HepG2 (cell line): Measurements from ENCODE around the gene FGFR3. TPM values are rescaled to one million over a fixed set of nuclear protein-coding genes. Genes with fewer than 3 reads are reported as not detected.

Source experiments
- AGO1 ChIP-seq: fragments of 200-400 bp; formaldehyde crosslinking; IDR thresholded peaks from 2 replicates; pipeline ENCODE4 v1.6.1; 2017; ENCODE audit warnings: mild to moderate bottlenecking, low read depth, low read length, moderate library complexity; ENCODE audit not compliant: poor library complexity, severe bottlenecking
- CREB1 ChIP-seq, 2 experiments: fragments of 450-650 bp in 1 of 2; IDR thresholded peaks; 2 replicates each; pipeline ENCODE4 v1.6.1; 2016 to 2017; ENCODE audit warnings: control low read depth in 1 of 2, mild to moderate bottlenecking in 1 of 2, missing compliant biosample characterization in 1 of 2, missing genetic modification characterization in 1 of 2
- EEA1 ChIP-seq: sonication (generic); formaldehyde crosslinking; IDR thresholded peaks from 2 replicates; pipeline ENCODE4 v1.5.1; 2020; ENCODE audit warnings: mild to moderate bottlenecking, missing genetic modification reagents, borderline replicate concordance
- FOXA3 ChIP-seq: IDR thresholded peaks from 2 replicates; pipeline ENCODE4 v1.6.1; 2016; ENCODE audit warnings: missing genetic modification reagents, missing compliant biosample characterization
- GRHL1 ChIP-seq: sonication (generic); formaldehyde crosslinking; conservative IDR thresholded peaks from 2 replicates; pipeline ENCODE4 v1.8.0; 2022; ENCODE audit warnings: missing genetic modification reagents
- HDAC1 ChIP-seq: sonication (generic); formaldehyde crosslinking; IDR thresholded peaks from 2 replicates; pipeline ENCODE4 v1.5.1; 2020; ENCODE audit warnings: mild to moderate bottlenecking, missing genetic modification reagents
- HDAC2 ChIP-seq: sonication (generic); formaldehyde crosslinking; IDR thresholded peaks from 2 replicates; pipeline ENCODE4 v1.4.0; 2020; ENCODE audit warnings: missing genetic modification reagents
- IKZF4 ChIP-seq: sonication (generic); formaldehyde crosslinking; IDR thresholded peaks from 2 replicates; pipeline ENCODE4 v1.5.1; 2020; ENCODE audit warnings: borderline replicate concordance, mild to moderate bottlenecking, low read depth, missing genetic modification reagents; ENCODE audit errors: not compliant biosample characterization
- JUN ChIP-seq: sonication (generic); formaldehyde crosslinking; IDR thresholded peaks from 2 replicates; pipeline ENCODE4 v1.4.0; 2020; ENCODE audit warnings: mild to moderate bottlenecking, missing genetic modification reagents
- MBNL3 ChIP-seq: fragments of 250-450 bp; sonication (Bioruptor Pico); conservative IDR thresholded peaks from 2 replicates; pipeline ENCODE4 v1.8.0; 2022; ENCODE audit warnings: mild to moderate bottlenecking, inconsistent platforms
- NFE2L2 ChIP-seq: fragments of 150-350 bp; IDR thresholded peaks from 2 replicates; pipeline ENCODE4 v1.6.1; 2014; ENCODE audit warnings: low read length
- POLR2AphosphoS2 ChIP-seq: IDR thresholded peaks from 2 replicates; pipeline ENCODE4 v1.6.1; 2011; ENCODE audit warnings: low read depth, low read length, improper control_type of control experiment
- POLR2G ChIP-seq: fragments of 200-400 bp; formaldehyde crosslinking; IDR thresholded peaks from 2 replicates; pipeline ENCODE4 v1.6.1; 2018; ENCODE audit warnings: mild to moderate bottlenecking, low read depth, low read length, moderate library complexity
- RFX1 ChIP-seq: fragments of 450-650 bp; IDR thresholded peaks from 2 replicates; pipeline ENCODE4 v1.6.1; 2017
- THYN1 ChIP-seq: sonication (generic); formaldehyde crosslinking; IDR thresholded peaks from 2 replicates; pipeline ENCODE4 v1.8.1; 2023; ENCODE audit warnings: low read depth, mild to moderate bottlenecking, moderate library complexity, missing genetic modification reagents, borderline replicate concordance
- TRIM22 ChIP-seq: fragments of 450-650 bp; IDR thresholded peaks from 2 replicates; pipeline ENCODE4 v1.6.1; 2017
- USF2 ChIP-seq, 2 experiments: sonication (generic) in 1 of 2; formaldehyde crosslinking in 1 of 2; IDR thresholded peaks; 2 replicates each; pipeline versions ENCODE4 v1.5.1 to v1.6.1; 2011 to 2020; ENCODE audit warnings: borderline replicate concordance in 1 of 2, low read depth in 1 of 2, low read length in 1 of 2, mild to moderate bottlenecking in 1 of 2, missing genetic modification reagents in 1 of 2, moderate library complexity in 1 of 2
- ZNF292 ChIP-seq: sonication (generic); formaldehyde crosslinking; IDR thresholded peaks from 2 replicates; pipeline ENCODE4 v1.8.1; 2022; ENCODE audit warnings: mild to moderate bottlenecking, low read depth, missing genetic modification reagents, borderline replicate concordance
- ZNF329 ChIP-seq: sonication (generic); formaldehyde crosslinking; IDR thresholded peaks from 2 replicates; pipeline ENCODE4 v1.9.0; 2021; ENCODE audit warnings: low read depth, mild to moderate bottlenecking, missing genetic modification reagents
- ZNF350 ChIP-seq: sonication (generic); formaldehyde crosslinking; IDR thresholded peaks from 2 replicates; pipeline ENCODE4 v1.4.0; 2020; ENCODE audit warnings: mild to moderate bottlenecking, low read depth, missing genetic modification reagents, borderline replicate concordance
- ZNF501 ChIP-seq: sonication (generic); formaldehyde crosslinking; IDR thresholded peaks from 2 replicates; pipeline ENCODE4 v1.5.1; 2020; ENCODE audit warnings: mild to moderate bottlenecking, moderate library complexity, missing genetic modification reagents
- ZNF547 ChIP-seq: sonication (generic); formaldehyde crosslinking; IDR thresholded peaks from 2 replicates; pipeline ENCODE4 v1.5.1; 2020; ENCODE audit warnings: mild to moderate bottlenecking, missing genetic modification reagents
- ZNF616 ChIP-seq: sonication (generic); formaldehyde crosslinking; IDR thresholded peaks from 2 replicates; pipeline ENCODE4 v1.5.0; 2020; ENCODE audit warnings: low read depth, mild to moderate bottlenecking, missing genetic modification reagents
- polyA plus RNA-seq, 8 experiments: library from polyadenylated mRNA; depleted of rRNA in 3 of 8; stranded (reverse) in 7 of 8; unstranded in 1 of 8; fragments of >200 nt; fragmentation: Illumina TruSeq in 4 of 8; extraction: Trizol in 4 of 8; gene quantifications; 2 replicates each; pipeline versions ENCODE4 v1.2.1 to v1.2.3, GENCODE V29; 2011 to 2016; ENCODE audit warnings: low read depth in 4 of 8, missing spikeins in 1 of 8, mixed read lengths in 1 of 8; ENCODE audit not compliant: insufficient read depth in 1 of 8
- total RNA-seq, 5 experiments: library from RNA; depleted of rRNA; stranded (reverse); fragments of >200 nt; fragmentation: Illumina TruSeq; extraction: Trizol; gene quantifications; 2 replicates each; pipeline ENCODE4 v1.2.3, GENCODE V29; 2016; ENCODE audit warnings: low read depth in 1 of 5

Gene FGFR3
- total and polyA plus RNA-seq, 2 of the 13 experiments (the other 11 are each of a cell fraction or from before 2014, with no cell fraction given): 103 to 109 TPM

GRCh38 chr4:1766106-1767060 is 26.7 kb upstream of the FGFR3 start (continued):
- TF ChIP-seq ZNF329 (CRISPR knock-in tag) (peak; percentile 27; the same call in 1 of the 2 replicates), CREB1 (IDR thresholded peaks at IDR 0.05) (no peak), CREB1 (CRISPR knock-in tag; IDR thresholded peaks at IDR 0.05) (no peak), THYN1 (CRISPR knock-in tag) (no peak), USF2 (IDR thresholded peaks at IDR 0.05; ENCODE audit: low read depth, low read length) (no peak), USF2 (CRISPR knock-in tag; IDR thresholded peaks at IDR 0.05; ENCODE audit: borderline replicate concordance) (peak; percentile 4; the same call in 1 of the 2 replicates), TRIM22 (no peak), RFX1 (no peak), IKZF4 (CRISPR knock-in tag) (no peak), MBNL3 (CRISPR knock-in tag) (no peak), FOXA3 (CRISPR knock-in tag) (no peak), POLR2G (peak; percentile 74), ZNF547 (CRISPR knock-in tag) (no peak), JUN (CRISPR knock-in tag) (no peak), HDAC1 (CRISPR knock-in tag) (no peak), ZNF616 (CRISPR knock-in tag) (no peak; the same call in 1 of the 2 replicates), EEA1 (CRISPR knock-in tag) (no peak), ZNF350 (CRISPR knock-in tag) (peak; percentile 56; the same call in 1 of the 2 replicates), POLR2AphosphoS2 (no peak), HDAC2 (CRISPR knock-in tag) (peak; percentile 68; the same call in 1 of the 2 replicates), AGO1 (peak; percentile 96), ZNF501 (CRISPR knock-in tag) (peak; percentile 66), GRHL1 (CRISPR knock-in tag) (no peak), ZNF292 (CRISPR knock-in tag) (no peak), NFE2L2 (no peak)
